CD4-positive, alpha-beta T cell treated with Interleukin-15 for 1 hour (primary cell): ENCODE data around the gene SRI.

Experiments used
- DNase-seq: peaks from one replicate; pipeline ENCODE4 v3.0.0-alpha.2; 2020

SRI gene

GRCh38 chr7:88224601-88225275 is 4.9 kb upstream of the SRI start:
- DNase-seq = no peak

DNA sequence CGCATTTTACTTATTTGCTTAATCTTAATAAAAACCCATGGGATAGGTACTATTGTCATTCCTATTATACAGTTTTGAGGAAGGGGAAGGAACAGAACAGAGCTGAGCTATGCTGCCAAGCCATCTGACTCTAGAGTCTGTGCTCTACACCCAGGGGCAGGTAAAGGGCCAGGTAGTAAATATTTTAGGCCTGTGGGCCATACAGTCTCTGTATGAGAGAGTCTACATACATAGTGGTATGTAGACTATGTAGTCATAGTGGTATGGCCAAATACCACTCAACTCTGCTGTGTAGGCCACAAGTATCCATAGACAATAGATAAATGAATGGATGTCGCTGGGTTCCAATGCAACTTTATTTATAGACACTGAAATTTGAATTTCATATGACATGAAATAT is 3.4 kb upstream of the SRI start:
- DNase-seq = no peak

GRCh38 chr7:88218836-88219605 is 817 bp downstream of the SRI start:
- DNase-seq = peak; percentile 57

- DNase-seq = no peak
These were observed 1.5 kb downstream of the SRI start for GRCh38 chr7:88218429-88218745.

DNA sequence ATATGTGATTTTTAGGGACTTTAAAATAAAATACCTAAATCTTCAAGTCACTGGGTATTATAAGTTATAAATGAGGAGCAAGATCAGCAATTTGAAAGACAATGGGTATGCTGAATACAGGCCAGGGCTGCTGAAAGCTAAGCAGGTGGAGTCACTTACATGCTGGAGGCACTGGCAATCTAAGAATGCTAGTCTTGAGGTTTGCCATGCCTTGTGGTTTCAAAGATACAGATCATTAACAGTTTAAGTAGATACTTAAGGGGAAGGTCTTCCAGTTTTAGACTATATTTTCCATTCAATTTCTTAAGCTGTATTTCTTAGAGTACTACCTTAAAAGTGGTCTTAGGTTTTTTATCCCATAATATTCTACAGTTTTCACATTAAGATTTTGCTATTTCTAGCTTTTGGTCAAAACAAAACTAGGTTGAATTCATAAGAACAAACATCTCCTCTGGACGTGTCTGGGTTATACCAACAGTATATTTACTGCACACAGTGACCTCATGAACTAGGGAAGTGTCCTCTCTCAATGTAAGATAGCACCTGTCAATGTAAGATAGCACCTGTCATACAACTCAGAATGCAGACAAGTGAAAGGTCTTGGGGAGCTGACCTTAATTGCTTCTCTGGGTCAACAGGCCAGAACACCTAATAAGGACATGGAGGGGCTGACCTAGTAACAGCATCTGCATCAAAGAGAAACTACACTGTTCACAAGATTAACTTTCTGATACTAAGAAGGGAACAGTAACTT is 2.0 kb downstream of the SRI start:
- DNase-seq = no peak

DNA sequence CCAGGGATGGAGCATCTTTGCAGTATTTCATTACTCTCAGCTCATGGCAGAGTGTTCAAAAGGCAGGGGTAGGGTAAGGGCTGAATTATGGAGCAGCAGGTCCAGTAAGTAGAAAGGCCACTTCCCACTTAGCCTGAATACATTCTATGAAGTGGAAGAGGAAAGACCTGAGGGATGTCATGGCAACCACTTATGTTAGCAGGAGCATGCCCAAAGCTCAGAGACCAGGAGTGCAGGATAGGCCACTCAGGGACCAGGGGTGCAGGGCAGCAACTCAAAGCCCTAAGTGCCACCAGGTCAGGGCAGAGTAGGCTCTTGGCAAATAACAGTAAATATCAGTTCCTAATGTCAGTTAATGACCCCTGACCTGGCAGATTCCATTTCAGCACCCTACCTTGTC is 3.6 kb downstream of the SRI start:
- DNase-seq = no peak

DNA sequence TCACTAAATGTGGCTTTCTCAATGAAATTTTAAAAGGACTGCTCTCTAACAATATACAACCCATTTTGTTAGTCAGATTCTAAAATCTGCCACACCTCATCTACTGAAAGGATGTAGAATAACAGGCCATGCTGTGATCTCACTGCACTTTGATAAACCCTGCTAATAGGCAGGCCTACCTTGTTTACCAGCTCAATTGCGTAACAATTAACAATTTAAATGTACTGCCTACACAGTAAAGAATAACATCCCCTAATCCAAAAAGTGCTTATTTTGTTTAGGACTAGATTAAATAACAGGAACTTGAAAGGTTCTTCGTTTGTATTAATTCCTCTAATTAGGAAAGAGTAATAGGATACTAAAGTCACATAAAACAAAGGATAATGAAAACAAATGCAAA is 4.5 kb downstream of the SRI start:
- DNase-seq = no peak

GRCh38 chr7:88214456-88214855 is 5.4 kb downstream of the SRI start:
- DNase-seq = no peak

GRCh38 chr7:88212918-88213317 is 6.9 kb downstream of the SRI start:
- DNase-seq = no peak

DNA sequence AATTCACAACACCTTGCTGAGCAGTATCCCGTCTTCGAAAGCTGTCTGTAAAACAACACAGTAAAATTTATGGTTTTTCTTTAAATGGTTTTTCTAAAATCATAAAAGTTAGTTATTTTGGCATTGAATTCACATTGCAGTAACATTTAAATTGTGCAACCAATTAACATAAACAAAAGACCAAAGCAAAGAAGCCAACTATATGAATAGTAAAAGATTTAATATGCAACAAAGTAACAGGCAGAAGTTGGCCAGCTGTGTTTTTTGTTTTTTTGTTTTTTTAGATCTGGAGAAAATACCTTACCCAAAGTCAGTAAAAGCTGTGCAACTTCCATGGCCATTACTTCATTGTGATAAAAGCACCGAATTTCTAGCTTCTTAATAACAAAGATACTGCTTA is 11.3 kb downstream of the SRI start:
- no peak for DNase-seq

- DNase-seq = no peak
These were observed 13.6 kb downstream of the SRI start for GRCh38 chr7:88206254-88206653.

DNA sequence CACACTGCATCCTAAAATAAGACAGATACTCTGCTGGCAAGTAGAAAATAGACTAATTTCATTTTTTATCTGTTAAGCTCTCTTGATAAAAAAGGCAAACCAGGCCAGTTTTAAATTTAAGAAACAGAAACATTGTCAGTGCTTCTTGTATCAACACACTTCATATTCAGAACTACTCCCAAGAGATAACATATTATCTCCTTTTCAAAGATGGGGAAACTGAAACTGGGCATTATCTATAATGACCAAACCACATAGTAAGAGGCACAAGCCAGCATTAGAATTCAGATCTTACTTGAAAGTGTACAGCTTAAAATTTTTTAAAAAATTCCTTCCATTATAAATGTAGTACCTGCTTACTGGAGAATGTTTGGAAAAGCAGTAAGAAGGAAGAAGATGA is 14.7 kb downstream of the SRI start:
- DNase-seq = no peak

DNA sequence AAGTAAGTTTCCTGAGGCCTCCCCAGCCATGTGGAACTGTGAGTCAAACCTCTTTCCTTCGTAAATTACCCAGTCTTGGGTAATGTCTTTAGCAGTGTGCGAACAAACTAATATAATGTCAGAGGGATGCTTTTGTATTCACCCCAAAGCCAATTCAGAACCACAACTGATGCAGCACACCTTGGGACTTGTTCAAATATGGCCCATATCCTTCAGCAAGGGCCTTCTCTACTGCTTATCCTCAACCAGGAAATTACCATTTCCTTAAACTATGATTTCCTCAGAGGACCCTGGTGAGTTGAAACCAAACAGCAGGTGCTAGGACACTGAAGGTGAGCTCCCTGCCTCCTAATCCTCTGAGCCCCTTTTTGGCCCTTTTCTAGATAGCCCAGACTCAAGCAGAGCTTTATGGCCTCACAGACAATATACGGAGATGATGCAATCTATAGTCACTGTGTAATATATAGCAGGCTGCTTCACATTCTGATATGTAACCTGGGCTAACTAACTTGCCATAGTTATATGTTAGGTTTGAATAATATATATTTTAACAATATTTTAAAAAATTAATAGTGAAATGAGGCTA is 15.2 kb downstream of the SRI start:
- no peak for DNase-seq

DNA sequence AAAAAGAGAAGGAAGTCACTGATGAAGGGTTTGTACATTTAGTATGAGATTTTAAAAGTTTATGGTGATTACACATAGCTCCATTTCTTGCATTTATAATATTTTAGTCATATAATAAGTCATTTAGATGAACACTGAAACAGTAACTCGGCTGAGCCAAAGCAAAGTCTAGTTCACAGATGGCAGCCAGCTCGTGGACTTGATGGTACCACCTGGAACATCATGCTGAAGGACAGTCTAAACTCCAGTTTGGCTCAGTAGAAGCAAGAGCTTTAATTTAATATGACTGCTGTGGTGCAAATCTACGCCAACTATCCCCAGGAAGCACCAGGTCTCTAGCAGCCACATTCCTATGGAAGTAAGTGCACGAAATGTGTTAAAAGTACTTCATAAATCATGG is 16.4 kb downstream of the SRI start:
- DNase-seq = no peak

DNA sequence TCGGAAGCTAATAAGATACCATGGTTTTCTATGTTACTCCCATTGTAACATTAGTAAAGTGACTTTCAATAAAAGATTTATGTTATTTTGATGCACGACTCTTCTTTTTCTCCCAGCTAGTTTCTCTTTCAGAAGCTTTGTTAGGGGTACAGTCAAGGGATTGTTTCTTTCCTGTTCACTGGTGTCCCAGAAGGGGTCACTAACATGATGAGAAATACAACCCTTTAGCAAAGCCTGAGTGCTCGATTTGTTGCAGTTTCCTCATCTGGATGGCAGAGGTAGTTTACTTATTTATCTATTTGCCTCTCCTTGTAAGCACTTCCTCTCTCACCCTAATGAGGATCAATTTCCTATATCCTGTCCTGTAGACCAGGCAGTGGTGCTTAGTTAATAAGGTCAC is 17.0 kb downstream of the SRI start:
- DNase-seq = no peak

- DNase-seq = no peak
These were observed 17.6 kb downstream of the SRI start for GRCh38 chr7:88202278-88202677.

DNA sequence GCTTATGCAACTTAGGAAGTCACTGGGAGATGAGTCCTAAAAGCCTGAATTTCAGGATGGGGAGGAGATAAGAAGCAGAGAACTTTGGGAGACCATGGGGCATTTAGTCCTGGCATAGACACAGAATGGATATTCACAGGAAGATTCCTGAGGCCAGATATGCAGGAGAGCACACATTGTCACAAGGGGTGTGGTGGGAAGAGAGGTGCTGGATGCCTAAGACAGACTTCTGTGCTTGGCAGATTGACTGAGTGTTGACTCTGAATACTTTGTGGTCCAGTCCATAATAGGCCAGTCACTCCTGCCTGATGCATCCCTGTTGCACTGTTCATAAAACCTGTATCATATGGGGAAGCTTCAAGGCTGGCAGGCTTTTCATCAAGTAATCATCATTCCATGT is 18.5 kb downstream of the SRI start:
- DNase-seq = no peak

DNA sequence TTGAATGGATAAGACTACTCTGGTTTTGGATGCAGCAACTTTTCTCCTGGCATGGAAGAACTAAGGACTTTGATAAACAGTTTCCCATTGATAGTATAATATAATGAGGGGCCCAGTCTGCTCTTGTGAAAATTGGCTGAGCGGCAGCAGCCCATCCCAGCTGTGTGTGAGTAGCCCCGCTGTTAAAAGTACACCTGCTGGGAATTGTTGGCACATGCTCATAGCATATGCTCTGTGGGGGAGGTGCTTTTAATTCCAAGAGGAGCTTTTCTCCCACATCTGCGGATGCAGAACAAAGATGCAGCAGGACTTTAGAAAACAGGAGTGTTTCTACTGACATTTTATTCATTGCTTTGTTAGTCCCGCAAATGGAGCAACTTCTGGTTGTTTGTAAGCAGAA is 19.0 kb downstream of the SRI start:
- DNase-seq = no peak

DNA sequence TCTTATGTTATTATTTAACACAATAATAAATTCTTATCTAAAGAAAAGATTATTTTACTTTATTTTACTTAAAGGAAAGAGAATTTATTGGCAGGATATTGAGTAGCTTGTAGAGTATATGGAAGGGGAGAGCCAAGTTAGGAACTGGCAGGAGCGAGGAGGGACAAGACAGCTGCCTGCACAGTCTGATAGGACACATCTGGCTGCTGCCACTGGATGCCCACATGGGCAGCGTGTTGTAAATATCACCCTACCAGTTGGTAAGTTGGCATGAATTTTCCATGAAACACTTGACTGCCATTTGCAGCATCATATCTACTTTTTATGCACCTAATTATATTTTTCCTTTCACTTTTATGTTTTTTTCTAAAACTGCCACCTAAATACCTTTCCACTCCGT is 19.6 kb downstream of the SRI start:
- no peak for DNase-seq

GRCh38 chr7:88191911-88192310 is 27.9 kb downstream of the SRI start:
- DNase-seq = no peak

DNA sequence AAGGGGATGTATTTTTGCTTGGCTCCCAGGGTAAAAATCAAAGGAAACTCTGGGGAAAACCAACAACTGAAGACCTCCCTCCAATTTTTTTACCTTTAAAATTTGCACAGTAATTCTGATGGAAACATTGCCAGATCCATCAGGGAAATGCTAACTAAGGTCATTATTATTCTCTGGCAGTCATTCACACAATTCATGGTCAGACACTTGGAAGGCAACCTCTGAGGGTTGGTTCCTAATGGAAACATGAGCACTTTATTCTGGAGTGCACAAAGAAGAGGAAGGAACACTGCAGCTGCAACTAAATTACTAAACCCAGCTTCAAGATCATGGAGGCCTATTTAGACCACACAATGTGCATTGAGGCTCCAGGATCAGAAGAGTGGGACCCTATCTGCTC is 34.2 kb downstream of the SRI start:
- DNase-seq = no peak

- no peak for DNase-seq
These were observed 35.0 kb downstream of the SRI start for GRCh38 chr7:88184848-88185304.

- DNase-seq = no peak
These were observed 36.8 kb downstream of the SRI start for GRCh38 chr7:88183051-88183450.

DNA sequence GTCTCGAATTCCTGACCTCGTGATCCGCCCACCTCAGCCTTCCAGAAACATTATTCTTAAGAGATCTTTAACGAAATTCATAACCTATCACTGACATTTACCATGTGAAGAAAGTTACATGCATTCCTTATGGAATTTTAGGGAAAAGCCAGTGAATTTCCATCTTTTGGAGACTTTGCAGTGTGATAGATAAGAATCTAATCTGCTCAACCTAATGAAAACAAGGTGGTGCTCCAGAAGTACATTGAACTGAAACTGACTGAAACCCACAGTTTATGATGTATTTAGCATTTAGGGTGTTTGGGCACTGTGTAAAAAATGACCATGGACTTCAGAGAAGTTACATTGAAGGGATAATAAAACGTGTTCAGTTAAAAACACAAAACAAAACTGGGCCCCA is 43.6 kb downstream of the SRI start:
- DNase-seq = no peak
